Testis (tissue), 2 donors: Measurements from ENCODE around the gene PEX7.

ENCODE experiments used
- POLR2A ChIP-seq: fragments of 450-650 bp; IDR thresholded peaks from one replicate; pipeline ENCODE4 v1.6.1; 2017; ENCODE audit warnings: antibody characterized with exemption, mild to moderate bottlenecking, moderate library complexity
- TF ChIP-seq, protein P1 (sequence below), 3 experiments: fragments of 450-650 bp in 2 of 3; fragments of 200-600 bp in 1 of 3; sonication (generic) in 1 of 3; IDR thresholded peaks; one replicate each; pipeline ENCODE4 v1.5.1; 2016 to 2019; ENCODE audit warnings: antibody characterized with exemption in 3 of 3, mild to moderate bottlenecking in 2 of 3, moderate library complexity in 1 of 3

DNA sequence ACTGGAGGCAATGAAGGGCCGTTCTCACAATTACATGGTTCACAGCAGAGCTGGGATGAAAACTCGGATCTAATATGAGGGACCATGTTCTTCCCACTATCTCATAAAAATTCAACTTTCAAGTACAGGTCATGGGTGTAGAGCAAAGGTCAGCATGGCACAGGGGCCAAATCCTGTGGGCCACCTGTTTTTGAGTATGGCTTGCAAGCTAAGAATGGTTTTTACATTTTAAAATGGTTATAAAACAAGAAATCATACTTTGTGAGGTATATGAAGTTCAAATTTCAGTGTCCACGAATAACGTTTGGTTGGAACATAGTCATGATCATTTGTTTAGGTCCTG lies 34.7 kb upstream of the PEX7 start:
- TF ChIP-seq, protein P1, sequence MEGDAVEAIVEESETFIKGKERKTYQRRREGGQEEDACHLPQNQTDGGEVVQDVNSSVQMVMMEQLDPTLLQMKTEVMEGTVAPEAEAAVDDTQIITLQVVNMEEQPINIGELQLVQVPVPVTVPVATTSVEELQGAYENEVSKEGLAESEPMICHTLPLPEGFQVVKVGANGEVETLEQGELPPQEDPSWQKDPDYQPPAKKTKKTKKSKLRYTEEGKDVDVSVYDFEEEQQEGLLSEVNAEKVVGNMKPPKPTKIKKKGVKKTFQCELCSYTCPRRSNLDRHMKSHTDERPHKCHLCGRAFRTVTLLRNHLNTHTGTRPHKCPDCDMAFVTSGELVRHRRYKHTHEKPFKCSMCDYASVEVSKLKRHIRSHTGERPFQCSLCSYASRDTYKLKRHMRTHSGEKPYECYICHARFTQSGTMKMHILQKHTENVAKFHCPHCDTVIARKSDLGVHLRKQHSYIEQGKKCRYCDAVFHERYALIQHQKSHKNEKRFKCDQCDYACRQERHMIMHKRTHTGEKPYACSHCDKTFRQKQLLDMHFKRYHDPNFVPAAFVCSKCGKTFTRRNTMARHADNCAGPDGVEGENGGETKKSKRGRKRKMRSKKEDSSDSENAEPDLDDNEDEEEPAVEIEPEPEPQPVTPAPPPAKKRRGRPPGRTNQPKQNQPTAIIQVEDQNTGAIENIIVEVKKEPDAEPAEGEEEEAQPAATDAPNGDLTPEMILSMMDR (IDR thresholded peaks at IDR 0.05): no peak
- TF ChIP-seq POLR2A: no peak
